GM18909 (cell line): Measurements from ENCODE around the gene GRID1.

ENCODE experiments used
- ATAC-seq: cut with Tn5 transposase; IDR thresholded peaks from one replicate; pipeline ENCODE4 v1.9.1; 2021; ENCODE audit warnings: mild to moderate bottlenecking; ENCODE audit not compliant: unreplicated experiment, poor library complexity

The GRID1 gene

DNA sequence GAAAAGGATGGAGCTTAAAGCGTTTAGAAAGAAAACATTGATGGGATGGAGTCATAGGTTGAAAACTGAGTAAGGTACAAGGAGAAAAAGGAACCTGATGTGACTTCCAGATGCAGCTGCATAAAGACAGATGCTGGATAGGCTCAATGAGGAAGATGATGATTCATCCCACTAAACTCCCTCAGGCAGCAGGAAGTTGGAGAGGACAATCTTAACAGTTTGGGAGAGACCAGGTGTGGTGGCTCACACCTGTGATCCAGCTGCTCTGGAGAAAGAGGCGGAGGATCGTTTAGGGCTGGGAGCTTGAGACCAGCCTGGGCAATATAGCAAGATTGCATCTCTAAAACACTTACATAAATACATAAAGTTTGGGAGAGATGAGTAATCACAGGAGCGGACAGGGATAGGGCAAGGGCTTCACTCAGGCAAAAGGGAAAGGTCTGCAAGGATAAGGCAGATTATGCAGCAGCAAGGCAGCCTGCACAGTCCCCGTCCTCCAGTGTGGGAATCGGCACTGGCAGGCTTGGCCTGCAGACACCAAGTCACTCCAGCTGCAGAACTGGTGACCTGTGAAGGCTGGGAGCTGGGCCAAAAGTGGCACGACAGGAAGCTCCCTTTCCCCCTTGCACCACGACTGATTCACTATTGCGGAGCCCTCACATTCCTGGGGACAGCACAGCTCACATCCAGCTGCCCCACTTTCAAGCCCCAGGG is 438.5 kb downstream of the GRID1 start:
- ATAC-seq, result no peak

DNA sequence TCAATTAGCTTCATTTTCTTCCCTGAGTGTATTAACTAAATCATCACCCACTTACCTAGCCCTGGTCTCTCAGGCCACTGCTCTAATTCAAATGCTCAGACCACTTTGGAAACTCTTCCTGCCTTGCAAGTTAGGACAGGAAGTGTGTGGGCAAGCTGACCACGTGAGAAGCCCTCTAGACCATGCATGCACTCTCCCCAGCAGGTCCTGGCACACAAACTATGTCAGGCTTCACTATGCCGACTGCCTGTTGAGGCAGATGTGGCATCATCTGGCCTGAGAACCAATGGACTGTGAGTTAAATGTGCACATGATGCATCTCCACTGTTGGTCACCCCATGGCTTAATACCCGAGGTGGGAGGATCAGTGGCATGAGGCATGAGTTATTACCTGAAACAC is 439.6 kb downstream of the GRID1 start:
- peak; percentile 72 for ATAC-seq

DNA sequence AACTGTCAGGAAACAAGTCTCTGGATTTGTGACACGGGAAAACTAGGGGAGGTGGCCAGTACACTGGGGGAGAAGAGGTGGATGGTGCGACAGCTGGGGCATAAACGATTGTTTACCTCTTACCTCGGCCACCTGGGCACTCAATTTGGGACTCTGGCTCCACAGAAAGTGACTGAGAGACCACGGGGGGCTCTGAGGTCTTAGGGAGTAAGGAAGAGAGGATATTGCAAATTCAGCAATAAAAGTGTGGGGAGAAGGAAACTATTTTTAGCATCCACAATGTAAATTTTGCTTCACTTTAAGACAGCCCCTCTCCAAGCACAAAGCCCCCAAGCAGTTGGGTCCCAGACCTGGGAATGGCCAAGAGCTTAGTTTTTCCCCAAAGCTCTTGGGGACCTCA is 440.5 kb downstream of the GRID1 start:
- no peak for ATAC-seq

DNA sequence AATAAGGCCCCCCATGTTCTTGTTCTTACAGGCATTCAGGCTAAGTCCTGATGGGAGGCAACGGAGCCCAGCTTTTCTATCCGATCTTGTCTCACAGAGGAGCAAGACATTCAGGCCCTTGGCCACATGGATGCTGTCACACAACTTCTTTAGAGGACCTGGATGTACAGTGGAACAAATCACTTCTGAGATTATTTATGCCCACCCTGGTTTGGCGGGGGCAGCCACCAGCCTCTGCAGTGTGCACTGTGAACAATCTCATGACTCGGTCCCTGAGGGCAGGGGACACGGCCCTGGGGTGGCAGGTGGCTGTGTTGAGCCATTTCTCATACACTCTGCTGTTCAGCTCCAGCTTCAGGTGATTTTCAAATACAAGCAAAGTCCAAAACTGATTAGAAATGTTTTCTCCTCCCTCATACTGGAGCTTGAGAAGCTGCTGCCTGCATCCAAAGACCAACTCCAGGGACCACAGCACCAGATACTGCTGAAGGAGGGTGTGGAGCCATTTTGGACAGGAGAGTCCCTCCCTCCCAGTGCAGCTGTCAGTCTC is 441.3 kb downstream of the GRID1 start:
- no peak for ATAC-seq

DNA sequence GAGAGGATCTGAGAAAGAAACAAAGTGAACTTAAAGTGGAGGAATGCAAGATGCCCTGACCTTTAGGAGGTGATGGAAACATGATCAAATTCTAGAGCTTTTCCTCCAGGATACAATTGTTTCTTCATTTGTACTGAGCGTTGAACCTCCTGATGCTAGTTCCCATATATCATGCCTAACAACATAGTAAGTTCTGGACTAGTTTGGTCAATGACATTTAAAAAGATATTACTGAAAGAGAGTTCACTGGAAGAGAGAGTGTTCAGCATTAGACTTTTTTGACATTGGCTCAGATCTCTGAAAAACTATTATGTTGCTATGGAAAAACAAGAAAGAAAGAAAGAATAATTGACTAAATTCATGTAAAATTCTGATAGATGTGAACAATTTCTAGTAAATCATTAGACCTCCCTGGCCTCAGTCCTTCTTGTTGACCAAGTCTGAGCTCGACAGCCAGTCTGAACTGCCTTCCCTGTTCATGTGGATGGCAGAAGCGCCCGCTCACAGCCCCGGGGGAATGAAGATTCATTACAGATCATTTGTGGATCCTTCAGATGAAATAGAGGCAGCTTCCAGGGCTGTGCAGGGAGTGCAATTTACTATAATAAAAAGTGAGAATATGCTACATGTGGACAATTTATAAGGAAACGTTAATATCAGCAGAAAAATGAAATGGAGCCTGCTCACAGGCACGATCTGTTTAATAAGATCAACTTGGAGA is 442.1 kb downstream of the GRID1 start:
- no peak for ATAC-seq

DNA sequence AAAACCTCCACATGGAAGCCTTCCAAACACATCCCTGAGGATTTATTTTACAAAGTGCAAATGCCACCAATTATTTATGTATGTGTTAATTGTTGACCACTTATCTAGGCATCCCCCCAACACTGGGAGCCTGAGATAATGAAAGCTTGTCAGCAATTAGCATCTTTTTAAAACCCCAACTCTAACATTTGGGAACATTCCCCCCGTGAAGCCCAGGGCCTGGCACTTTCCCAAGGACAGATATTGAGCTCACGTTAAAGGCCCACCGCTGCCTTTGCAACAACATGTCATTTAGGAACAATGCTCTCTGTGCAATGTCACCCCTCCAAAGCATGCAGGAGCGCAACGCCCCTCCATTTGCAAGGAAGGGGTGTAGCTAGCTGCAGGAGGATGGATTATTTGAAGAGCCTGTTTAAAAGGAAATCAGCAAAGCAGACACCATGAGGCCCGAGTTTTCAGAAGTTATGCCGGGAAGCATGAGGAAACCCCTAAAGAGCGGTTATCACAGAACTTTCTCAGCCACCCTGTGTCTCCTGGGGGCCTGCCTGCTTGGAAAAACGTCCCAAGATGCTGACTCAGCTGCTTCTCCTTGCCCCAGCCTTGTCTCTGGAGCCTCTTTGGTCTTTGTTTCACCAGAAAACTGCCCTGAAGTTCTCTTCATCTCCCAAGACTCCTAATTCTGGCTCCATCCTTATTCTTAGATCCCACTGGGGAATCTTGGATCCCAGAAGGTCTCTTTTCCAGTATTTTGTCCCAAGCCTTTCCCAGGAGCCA is 444.1 kb downstream of the GRID1 start:
- ATAC-seq, result no peak

DNA sequence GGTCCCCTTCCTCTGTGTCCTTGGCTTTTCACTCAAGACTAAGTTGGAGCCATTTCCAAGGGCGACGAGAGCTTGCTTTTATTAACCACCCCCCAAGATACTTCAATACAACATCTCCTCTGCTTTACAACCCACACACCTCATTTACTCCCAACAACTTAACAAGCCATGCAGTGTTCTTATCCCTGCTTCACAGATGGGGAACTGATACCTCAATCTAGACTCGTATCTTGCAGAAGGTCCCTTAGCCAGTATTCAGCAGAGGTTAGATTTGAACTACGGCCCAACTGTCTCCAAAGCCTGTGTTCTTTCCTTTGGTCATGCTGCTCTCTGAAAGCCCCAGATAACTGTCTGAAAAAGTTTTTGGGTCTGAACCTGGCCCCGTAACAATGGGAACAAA is 444.8 kb downstream of the GRID1 start:
- ATAC-seq, result no peak

DNA sequence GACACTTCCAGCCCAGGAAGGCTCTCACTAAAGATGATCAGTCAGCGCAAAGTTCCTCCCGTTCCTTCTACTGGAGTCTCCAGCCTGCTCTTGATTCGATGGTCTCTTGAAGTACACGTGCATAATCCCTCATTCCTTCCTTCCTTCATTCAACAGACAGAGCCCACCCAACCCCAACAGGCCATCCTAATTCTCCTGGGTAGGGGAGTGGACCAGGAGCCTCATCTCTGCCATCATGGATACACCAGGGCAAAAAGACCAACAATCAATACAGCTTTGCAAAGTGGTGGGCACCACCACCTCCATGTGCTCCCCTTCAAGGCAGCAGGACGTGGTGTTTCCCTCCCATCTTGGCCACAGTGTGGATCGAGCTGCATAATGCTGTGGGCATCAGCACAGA is 446.3 kb downstream of the GRID1 start:
- no peak for ATAC-seq

DNA sequence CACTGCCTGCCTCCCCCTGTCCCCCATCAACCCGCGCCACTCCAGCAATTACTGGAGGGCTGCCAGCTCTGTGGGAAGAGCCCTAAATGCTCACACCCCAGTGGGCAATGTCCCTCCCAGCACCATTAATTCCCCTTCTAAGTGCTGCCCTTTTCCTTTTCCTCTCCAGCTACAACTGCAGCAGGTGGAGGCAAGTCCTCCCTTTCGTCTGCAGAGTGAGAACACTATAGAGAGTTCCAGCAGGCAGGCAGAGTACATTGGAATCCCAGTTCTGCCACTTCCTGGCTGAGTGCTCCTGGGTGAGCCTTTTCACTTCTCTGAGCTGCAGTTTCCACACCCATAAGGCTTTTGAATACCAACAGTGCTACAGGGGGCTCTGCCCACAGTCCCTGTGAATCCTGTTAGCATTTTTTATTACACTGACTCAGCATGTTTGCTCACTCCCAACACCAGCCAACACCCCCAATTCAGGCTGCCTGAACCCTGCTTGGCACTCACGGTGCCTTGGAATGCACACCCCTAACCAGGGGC is 447.0 kb downstream of the GRID1 start:
- no peak for ATAC-seq

DNA sequence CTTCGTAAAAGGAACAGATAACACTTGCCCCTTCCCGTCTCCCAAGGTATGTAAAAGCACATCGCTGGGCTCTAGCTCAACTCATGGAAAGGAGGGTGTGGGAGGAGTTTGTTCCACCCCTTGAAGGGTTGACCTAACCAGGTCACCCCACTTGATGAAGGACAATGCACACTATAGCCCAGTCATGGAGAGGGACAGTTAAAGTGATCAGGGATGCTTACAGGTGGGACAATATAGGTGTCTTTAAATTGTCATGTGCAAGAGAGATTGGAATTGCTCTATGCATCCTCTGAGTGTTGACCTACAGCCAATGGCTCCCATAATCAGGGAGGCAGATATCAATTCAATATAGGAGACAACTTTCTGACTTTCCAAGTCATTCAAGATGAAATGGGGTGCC is 448.2 kb downstream of the GRID1 start:
- ATAC-seq, result no peak

DNA sequence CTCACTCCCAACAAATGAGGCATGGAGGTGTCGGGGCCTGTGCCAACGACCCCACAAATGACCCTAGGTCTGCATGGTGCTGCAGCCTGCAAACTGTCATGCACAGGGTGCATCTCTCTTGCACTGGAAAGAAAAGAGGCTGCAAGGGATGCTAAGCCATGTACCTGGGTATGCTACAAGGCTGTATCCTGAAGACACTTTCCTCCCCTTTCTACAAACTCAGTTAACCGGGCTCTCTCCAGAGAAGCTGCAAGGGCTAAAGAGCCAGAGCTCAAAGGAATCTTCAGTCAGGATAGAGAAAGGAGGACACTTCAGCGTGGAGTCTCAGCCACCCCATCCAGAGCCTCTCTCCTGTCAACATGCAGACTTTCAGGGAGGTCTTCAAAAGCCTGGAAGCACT is 449.0 kb downstream of the GRID1 start:
- ATAC-seq, result no peak

DNA sequence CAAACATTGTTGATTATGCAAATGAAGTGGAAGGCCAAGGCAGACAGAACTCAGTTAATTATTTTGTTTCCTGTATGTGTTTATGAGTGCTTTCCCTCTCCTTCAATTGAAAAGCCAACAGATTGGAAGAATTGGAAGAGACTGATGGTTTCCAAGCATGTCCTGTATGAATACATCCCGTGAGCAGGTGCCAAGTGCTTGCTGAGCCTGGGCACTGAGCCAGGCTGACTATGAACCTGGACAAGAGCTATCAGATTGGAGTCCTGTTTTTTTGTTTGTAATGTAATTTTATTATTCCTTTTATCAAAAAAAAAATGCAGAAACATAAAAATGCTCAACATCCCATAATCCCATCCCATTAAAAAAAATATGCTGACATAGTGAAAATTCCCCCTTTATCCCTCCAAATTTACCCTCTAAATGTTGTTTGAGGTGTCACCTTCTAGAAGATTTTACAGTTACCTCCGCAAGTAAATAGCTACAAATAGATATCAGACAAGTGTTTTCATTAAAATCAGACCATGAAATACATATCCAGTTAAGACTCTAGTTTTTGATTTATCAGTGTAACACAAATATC is 449.5 kb downstream of the GRID1 start:
- ATAC-seq, result no peak

DNA sequence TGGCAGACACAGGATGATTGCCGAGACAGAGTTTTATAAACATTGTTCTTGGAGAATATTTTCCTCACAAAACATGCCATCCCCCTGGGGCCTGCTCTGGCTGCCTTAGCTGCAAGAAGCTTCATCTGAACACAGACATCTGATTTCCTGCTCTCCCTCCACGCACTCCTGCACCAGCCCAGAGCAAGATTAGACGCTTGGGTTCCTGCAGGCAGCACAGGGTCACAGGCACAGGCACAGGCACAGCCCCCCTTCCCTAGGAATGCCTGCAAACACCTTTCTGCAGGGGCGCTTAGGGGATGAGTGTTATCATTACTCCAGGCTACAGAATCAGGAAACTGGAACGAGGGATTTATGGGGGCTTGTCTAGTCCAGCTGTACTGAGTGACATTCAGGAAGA is 450.3 kb downstream of the GRID1 start:
- ATAC-seq, result no peak

DNA sequence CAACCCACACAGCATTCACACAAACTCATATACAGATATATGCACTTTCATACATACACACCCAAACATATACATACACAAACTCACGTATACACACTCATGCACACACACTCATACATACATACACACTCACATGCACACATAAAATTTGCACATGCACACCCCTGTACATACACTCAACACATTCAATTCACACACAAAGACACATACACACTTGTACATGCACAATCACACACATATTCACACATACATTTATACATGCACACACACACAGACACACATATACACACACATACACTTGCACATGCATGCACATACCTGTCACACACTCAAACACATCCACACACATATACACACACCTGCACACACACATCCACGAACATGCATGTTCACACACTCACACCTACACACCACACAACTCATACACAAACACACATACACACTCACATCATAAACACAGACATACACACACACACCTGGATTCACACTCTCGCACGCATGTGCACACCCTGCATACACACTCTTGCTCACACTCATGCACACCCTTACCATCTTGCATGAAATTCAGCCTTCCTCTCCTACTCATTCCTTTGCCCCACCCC is 451.2 kb downstream of the GRID1 start:
- no peak for ATAC-seq

DNA sequence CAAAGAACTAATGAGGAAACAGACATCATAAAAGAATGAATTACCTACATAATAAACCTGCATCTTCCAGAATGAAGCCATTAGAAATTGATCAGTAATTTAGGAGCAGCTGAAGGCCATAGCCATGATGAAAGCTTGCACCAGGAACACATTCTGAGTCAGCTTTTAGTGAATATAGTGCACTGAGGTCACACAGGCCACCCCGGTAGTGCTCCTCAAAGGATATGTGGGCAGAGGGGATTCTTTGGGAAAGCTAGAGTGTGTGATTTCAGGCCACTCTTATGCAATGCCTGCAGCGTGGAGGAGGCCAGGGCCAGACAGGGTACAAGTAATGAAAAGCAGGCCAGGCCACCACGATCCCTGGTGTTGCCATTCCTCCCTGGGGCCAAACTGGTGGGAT is 451.9 kb downstream of the GRID1 start:
- no peak for ATAC-seq

DNA sequence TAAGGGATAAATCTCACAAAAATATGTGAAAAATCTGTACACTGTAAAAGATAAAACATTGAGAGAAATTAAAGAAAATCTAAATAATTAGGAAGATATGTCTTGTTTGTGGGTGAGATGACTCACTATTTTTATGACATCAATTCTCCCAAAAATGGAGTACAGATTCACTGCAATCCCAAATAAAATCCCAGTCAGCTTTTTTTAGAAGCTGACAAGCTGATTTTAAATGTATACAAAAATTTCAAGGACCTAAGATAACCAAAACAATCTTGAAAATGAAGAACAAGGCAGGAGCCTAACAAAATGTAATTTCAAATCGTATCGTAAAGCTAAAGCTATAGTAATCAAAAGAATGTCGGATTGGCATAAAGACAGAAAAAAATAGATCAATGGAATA is 458.1 kb downstream of the GRID1 start:
- ATAC-seq, result no peak

DNA sequence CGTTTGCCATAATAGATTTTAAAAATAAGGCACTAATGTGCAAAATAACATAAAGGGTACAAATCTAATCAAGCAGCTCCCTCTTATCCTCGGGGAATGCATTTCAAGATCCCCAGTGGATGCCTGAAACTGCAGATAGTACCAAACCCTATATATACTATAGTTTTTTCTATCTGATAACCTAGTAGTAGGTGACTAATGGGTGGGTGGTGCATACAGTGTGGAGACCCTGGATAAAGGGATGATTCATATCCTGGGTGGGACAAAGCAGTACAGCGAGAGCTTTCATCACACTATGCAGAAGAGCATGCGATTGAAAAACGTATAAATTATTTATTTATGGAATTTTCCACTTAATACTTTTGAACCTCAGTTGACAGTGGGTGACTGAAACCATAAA is 464.5 kb downstream of the GRID1 start:
- no peak for ATAC-seq

DNA sequence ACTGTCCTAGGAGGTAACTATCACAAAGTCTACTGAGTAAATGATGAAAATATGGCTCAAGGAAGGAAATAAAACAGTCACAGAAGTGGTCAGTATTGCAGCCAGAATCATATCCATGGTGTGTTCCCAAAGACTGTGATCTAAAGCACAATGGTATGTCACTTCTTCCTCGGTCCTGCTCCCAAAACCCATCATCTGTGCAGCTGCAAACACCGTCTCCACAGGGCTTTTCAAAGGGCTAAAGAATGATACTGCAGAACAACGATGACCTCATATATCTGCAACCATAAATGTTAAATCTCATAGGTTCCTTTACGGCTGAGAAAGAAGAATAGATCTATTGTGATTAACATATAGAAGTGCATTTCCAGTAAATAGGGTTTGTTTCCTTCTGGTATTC is 465.0 kb downstream of the GRID1 start:
- no peak for ATAC-seq

DNA sequence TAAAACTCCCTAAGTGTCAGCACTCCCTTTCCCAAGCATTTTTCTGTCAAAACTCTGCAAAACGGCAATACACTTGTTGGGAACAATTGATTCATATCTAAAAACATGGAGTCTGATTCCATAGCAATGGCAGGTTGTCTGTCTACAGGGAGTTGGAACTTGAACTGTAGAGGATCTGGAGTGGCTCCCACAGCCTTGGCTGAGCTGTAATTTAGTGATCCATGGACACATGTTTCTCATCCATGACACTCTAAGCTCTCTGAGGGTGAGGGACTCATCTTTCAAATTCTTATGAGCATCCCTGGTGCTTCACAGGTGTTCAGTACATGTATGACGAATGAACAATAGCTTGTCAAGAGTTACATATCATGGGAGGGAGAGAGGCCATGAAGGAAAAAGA is 466.1 kb downstream of the GRID1 start:
- no peak for ATAC-seq

DNA sequence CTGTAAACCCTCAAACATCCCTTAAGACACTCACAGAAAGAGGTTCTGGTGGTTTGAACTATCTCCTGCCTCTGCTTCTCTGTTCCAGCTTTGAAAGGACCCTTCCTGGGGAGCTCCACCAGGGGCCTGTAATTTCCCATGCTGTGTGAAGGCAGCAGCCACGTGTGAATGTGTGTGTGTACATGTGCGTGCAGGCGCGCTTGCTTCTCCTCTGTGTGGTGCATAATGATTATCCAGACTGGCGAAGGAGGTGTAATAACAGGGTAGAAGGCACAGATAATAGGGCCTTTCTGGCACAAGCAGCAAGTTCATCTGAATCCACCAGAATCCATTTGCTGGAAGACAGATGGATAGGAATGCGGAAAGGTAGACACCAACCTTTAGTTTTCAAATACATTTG is 466.5 kb downstream of the GRID1 start:
- ATAC-seq, result no peak
